Fibroblast of lung (primary cell): ENCODE measurements around the gene SYCN.

Experiments
- EZH2 ChIP-seq: IDR thresholded peaks from 2 replicates; pipeline ENCODE4 v1.5.1; 2012; ENCODE audit warnings: low read length, control low read depth, mild to moderate bottlenecking; ENCODE audit errors: missing control alignments
- TF ChIP-seq, protein P1 (sequence below), 2 donors: IDR thresholded peaks in 1 of 2; conservative IDR thresholded peaks in 1 of 2; 1 replicate in 1 of 2; 2 replicates in 1 of 2; pipeline ENCODE4 v1.5.1; 2011 to 2012; ENCODE audit warnings: low read length in 2 of 2, control low read depth in 1 of 2, inconsistent platforms in 1 of 2, low read depth in 1 of 2, mild to moderate bottlenecking in 1 of 2

DNA sequence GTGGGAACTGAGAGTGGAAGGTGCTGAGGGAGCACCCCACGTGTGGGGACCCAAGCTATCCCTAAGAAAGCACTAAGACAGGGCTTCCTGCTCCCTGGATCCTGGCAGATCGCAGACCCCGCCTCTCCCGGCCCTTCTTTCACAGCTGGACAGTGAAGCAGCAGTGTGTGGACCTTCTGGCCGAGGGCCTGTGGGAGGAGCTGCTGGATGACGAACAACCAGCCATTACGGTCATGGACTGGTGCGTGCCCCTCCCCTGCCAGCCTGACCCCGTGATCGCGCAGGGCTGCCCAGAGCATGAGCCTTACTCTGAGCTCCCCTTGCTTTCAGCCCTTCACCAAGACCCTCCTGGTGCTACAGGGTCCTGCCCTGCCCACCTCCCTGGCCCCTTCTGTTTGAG lies 5.0 kb downstream of the SYCN start:
- TF ChIP-seq, protein P1, sequence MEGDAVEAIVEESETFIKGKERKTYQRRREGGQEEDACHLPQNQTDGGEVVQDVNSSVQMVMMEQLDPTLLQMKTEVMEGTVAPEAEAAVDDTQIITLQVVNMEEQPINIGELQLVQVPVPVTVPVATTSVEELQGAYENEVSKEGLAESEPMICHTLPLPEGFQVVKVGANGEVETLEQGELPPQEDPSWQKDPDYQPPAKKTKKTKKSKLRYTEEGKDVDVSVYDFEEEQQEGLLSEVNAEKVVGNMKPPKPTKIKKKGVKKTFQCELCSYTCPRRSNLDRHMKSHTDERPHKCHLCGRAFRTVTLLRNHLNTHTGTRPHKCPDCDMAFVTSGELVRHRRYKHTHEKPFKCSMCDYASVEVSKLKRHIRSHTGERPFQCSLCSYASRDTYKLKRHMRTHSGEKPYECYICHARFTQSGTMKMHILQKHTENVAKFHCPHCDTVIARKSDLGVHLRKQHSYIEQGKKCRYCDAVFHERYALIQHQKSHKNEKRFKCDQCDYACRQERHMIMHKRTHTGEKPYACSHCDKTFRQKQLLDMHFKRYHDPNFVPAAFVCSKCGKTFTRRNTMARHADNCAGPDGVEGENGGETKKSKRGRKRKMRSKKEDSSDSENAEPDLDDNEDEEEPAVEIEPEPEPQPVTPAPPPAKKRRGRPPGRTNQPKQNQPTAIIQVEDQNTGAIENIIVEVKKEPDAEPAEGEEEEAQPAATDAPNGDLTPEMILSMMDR (conservative IDR thresholded peaks at IDR 0.05 in 1 of 2, IDR thresholded peaks at IDR 0.05 in 1 of 2; ENCODE audit: low read depth in 1 of 2, low read length in 2 of 2), result no peak
- no peak for TF ChIP-seq EZH2
